WTC11 (cell line): ENCODE data around the gene FNDC11. TPM values are rescaled to one million over a fixed set of nuclear protein-coding genes. Genes with fewer than 3 reads are reported as not detected.

Experiments
- ATAC-seq: fragments of 200-7000 bp; cut with Tn5 transposase; 2 replicates; pipeline ENCODE4 v1.10.0; 2021; ENCODE audit warnings: mild to moderate bottlenecking, moderate library complexity
- CTCF ChIA-PET: fragments of 300-600 bp; sonication (Branson Sonifier 250); formaldehyde crosslinking; loops from one replicate; lab custom pipeline; 2021; ENCODE audit warnings: antibody characterized with exemption; lab: Charles Lee
- POLR2A ChIA-PET: fragments of 350-600 bp; sonication (Branson Sonifier 250); formaldehyde crosslinking; loops from one replicate; lab custom pipeline; 2021; ENCODE audit warnings: antibody characterized with exemption; lab: Charles Lee
- DNase-seq: peaks from one replicate; pipeline ENCODE4 v3.0.0; 2021; ENCODE audit warnings: low spot score
- H3K27ac Mint-ChIP-seq: 2 replicates; pipeline ENCODE4 v1.8.0; 2021; ENCODE audit warnings: mixed read lengths
- H3K27me3 Mint-ChIP-seq: 2 replicates; pipeline ENCODE4 v1.8.0; 2021; ENCODE audit warnings: low read depth, mild to moderate bottlenecking, moderate library complexity, mixed read lengths
- H3K36me3 Mint-ChIP-seq: 2 replicates; pipeline ENCODE4 v1.8.0; 2021; ENCODE audit warnings: mixed read lengths
- H3K4me1 Mint-ChIP-seq: 2 replicates; pipeline ENCODE4 v1.8.0; 2022; ENCODE audit warnings: mixed read lengths
- H3K4me3 Mint-ChIP-seq: 2 replicates; pipeline ENCODE4 v1.8.0; 2021; ENCODE audit warnings: mild to moderate bottlenecking, moderate library complexity, mixed read lengths
- H3K9me3 Mint-ChIP-seq: 2 replicates; pipeline ENCODE4 v1.8.0; 2021; ENCODE audit warnings: mixed read lengths
- ARID4B ChIP-seq: sonication (generic); formaldehyde crosslinking; IDR thresholded peaks from 2 replicates; pipeline ENCODE4 v1.8.0; 2023; ENCODE audit warnings: missing genetic modification reagents, mild to moderate bottlenecking, borderline replicate concordance
- CDX4 ChIP-seq: fragments of 250-450 bp; sonication (Bioruptor Pico); IDR thresholded peaks from 2 replicates; pipeline ENCODE4 v1.9.0; 2021; ENCODE audit warnings: moderate library complexity, mild to moderate bottlenecking, inconsistent platforms, borderline replicate concordance
- CTCF ChIP-seq: fragments of 200-600 bp; IDR thresholded peaks from 2 replicates; pipeline ENCODE4 v1.8.0; 2022; ENCODE audit warnings: antibody characterized with exemption
- ERG ChIP-seq: fragments of 250-450 bp; sonication (Bioruptor Pico); IDR thresholded peaks from 2 replicates; pipeline ENCODE4 v1.8.0; 2021; ENCODE audit warnings: mild to moderate bottlenecking
- FOXJ3 ChIP-seq: sonication (generic); formaldehyde crosslinking; IDR thresholded peaks from 2 replicates; pipeline ENCODE4 v1.9.0; 2021; ENCODE audit warnings: missing genetic modification reagents, mild to moderate bottlenecking, borderline replicate concordance
- GTF2I ChIP-seq: fragments of 250-450 bp; sonication (Bioruptor Pico); conservative IDR thresholded peaks from 2 replicates; pipeline ENCODE4 v1.4.0; 2021; ENCODE audit warnings: mild to moderate bottlenecking
- KAT7 ChIP-seq: sonication (generic); formaldehyde crosslinking; IDR thresholded peaks from 2 replicates; pipeline ENCODE4 v1.8.1; 2023; ENCODE audit warnings: missing genetic modification reagents, mild to moderate bottlenecking, borderline replicate concordance
- PRDM15 ChIP-seq: sonication (generic); formaldehyde crosslinking; IDR thresholded peaks from 2 replicates; pipeline ENCODE4 v1.8.0; 2022; ENCODE audit warnings: missing genetic modification reagents
- SOX15 ChIP-seq: fragments of 250-450 bp; sonication (Bioruptor Pico); IDR thresholded peaks from 2 replicates; pipeline ENCODE4 v1.9.0; 2021; ENCODE audit warnings: mild to moderate bottlenecking
- TEAD4 ChIP-seq: sonication (generic); formaldehyde crosslinking; IDR thresholded peaks from 2 replicates; pipeline ENCODE4 v1.8.0; 2022; ENCODE audit warnings: mild to moderate bottlenecking, missing genetic modification reagents
- ZNF121 ChIP-seq: sonication (generic); formaldehyde crosslinking; IDR thresholded peaks from 2 replicates; pipeline ENCODE4 v1.8.0; 2023; ENCODE audit warnings: missing genetic modification reagents
- ZNF138 ChIP-seq: sonication (generic); formaldehyde crosslinking; conservative IDR thresholded peaks from 2 replicates; pipeline ENCODE4 v1.8.1; 2022; ENCODE audit warnings: mild to moderate bottlenecking, moderate library complexity, missing genetic modification reagents
- ZNF219 ChIP-seq: sonication (generic); formaldehyde crosslinking; IDR thresholded peaks from 2 replicates; pipeline ENCODE4 v1.8.0; 2023; ENCODE audit warnings: missing genetic modification reagents, mild to moderate bottlenecking, borderline replicate concordance
- ZNF317 ChIP-seq: sonication (generic); formaldehyde crosslinking; IDR thresholded peaks from 2 replicates; pipeline ENCODE4 v1.8.1; 2023; ENCODE audit warnings: low read depth, mild to moderate bottlenecking, moderate library complexity, missing genetic modification reagents, borderline replicate concordance
- ZNF423 ChIP-seq: fragments of 250-450 bp; sonication (Bioruptor Pico); IDR thresholded peaks from 2 replicates; pipeline ENCODE4 v2.1.2; 2022; ENCODE audit warnings: mild to moderate bottlenecking, moderate library complexity
- ZNF512 ChIP-seq: sonication (generic); formaldehyde crosslinking; IDR thresholded peaks from 2 replicates; pipeline ENCODE4 v1.8.1; 2022; ENCODE audit warnings: missing genetic modification reagents, borderline replicate concordance
- ZNF532 ChIP-seq: fragments of 250-450 bp; sonication (Bioruptor Pico); IDR thresholded peaks from 2 replicates; pipeline ENCODE4 v1.9.0; 2021; ENCODE audit warnings: mild to moderate bottlenecking, borderline replicate concordance
- total RNA-seq: library from RNA; stranded (reverse); gene quantifications from 3 replicates; pipeline ENCODE4 v1.2.3, GENCODE V29; 2021

Gene FNDC11
- total RNA-seq, 1 experiment from 2014 or later: 3.8 TPM

GRCh38 chr20:63530788-63531160 is 23.2 kb upstream of the FNDC11 start:
- DNase-seq (no peak), ATAC-seq (no peak)
- Mint-ChIP-seq H3K36me3 (no peaks in the 10 kb centered on the region), H3K27me3 (no peaks in the 10 kb centered on the region), H3K4me1 (no peaks in the 10 kb centered on the region), H3K27ac (no peak overlapping the region), H3K4me3 (no peak overlapping the region), H3K9me3 (no peaks in the 10 kb centered on the region)
- CTCF ChIA-PET: no interaction called here
- TF ChIP-seq ZNF423: no peak
- TF ChIP-seq GTF2I (CRISPR knock-in tag): no peak
- no peak for TF ChIP-seq ZNF138 (CRISPR knock-in tag)
- no peak for TF ChIP-seq ZNF121
- no peak for TF ChIP-seq ZNF532 (CRISPR knock-in tag)
- no peak for TF ChIP-seq FOXJ3 (CRISPR knock-in tag)
- TF ChIP-seq SOX15 (CRISPR knock-in tag): no peak
- no peak for TF ChIP-seq ZNF512 (CRISPR knock-in tag)
- TF ChIP-seq TEAD4: no peak
- no peak for TF ChIP-seq ZNF317 (CRISPR knock-in tag)
- no peak for TF ChIP-seq CDX4 (CRISPR knock-in tag)
- TF ChIP-seq KAT7 (CRISPR knock-in tag): no peak
- no peak for TF ChIP-seq ARID4B (CRISPR knock-in tag)
- TF ChIP-seq ERG (CRISPR knock-in tag): no peak
- no peak for TF ChIP-seq PRDM15
- no peak for TF ChIP-seq CTCF
- no peak for TF ChIP-seq ZNF219 (CRISPR knock-in tag)
- POLR2A ChIA-PET: no interaction called here
